Measurements from ENCODE around the gene PCDHGB5. TPM values are rescaled to one million over a fixed set of nuclear protein-coding genes. Genes with fewer than 3 reads are reported as not detected.

The PCDHGB5 gene
- total RNA-seq: 4.8 and 14.0 TPM in 2 replicates

GRCh38 chr5:141397756-141398551 lies at the start of gene PCDHGB5:
PCDHGB5 (plus strand) TSS chr5:141397947; CDS start chr5:141398128, 181 bp downstream.

GRCh38 chr5:141349917-141350619 lies 47.7 kb upstream of the PCDHGB5 start, which contains the start of gene PCDHGB1:
PCDHGB1 (plus strand) TSS chr5:141350099; CDS start chr5:141350261, 162 bp downstream.

GRCh38 chr5:141354900-141355469 lies 42.8 kb upstream of the PCDHGB5 start, which contains the start of gene PCDHGA4:
PCDHGA4 (plus strand) TSS chr5:141355021; CDS start chr5:141355108, 87 bp downstream.

GRCh38 chr5:141359790-141360426 lies 37.8 kb upstream of the PCDHGB5 start, which contains the start of gene PCDHGB2:
PCDHGB2 (plus strand) TSS chr5:141359994; CDS start chr5:141360136, 142 bp downstream.

GRCh38 chr5:141363952-141364660 lies 33.6 kb upstream of the PCDHGB5 start, which contains the start of gene PCDHGA5:
PCDHGA5 (plus strand) TSS chr5:141364162; CDS start chr5:141364331, 169 bp downstream.

GRCh38 chr5:141369994-141370848 lies 27.5 kb upstream of the PCDHGB5 start, which contains the start of gene PCDHGB3:
PCDHGB3 (plus strand) TSS chr5:141370242; CDS start chr5:141370395, 153 bp downstream.

GRCh38 chr5:141373673-141374317 lies 24.0 kb upstream of the PCDHGB5 start, which contains the start of gene PCDHGA6:
PCDHGA6 (plus strand) TSS chr5:141373891; CDS start chr5:141374084, 193 bp downstream.

GRCh38 chr5:141382469-141383294 lies 15.1 kb upstream of the PCDHGB5 start, which contains the start of gene PCDHGA7:
PCDHGA7 (plus strand) TSS chr5:141382742; CDS start chr5:141382900, 158 bp downstream.

GRCh38 chr5:141387557-141388311 lies 10.0 kb upstream of the PCDHGB5 start, which contains the start of gene PCDHGB4:
PCDHGB4 (plus strand) TSS chr5:141387698; CDS start chr5:141387885, 187 bp downstream.

GRCh38 chr5:141392429-141393198 lies 5.1 kb upstream of the PCDHGB5 start, which contains the start of gene PCDHGA8:
PCDHGA8 (plus strand) TSS chr5:141392633; CDS start chr5:141392814, 181 bp downstream.

GRCh38 chr5:141402553-141403243 lies 5.0 kb downstream of the PCDHGB5 start, which contains the start of gene PCDHGA9:
PCDHGA9 (plus strand) TSS chr5:141402778; CDS start chr5:141402953, 175 bp downstream.

GRCh38 chr5:141407790-141408505 lies 10.2 kb downstream of the PCDHGB5 start, which contains the start of gene PCDHGB6:
PCDHGB6 (plus strand) TSS chr5:141408021; CDS start chr5:141408203, 182 bp downstream.

GRCh38 chr5:141412854-141413539 lies 15.2 kb downstream of the PCDHGB5 start, which contains the start of gene PCDHGA10:
PCDHGA10 (plus strand) TSS chr5:141412987; CDS start chr5:141413176, 189 bp downstream.

GRCh38 chr5:141417494-141418172 lies 19.9 kb downstream of the PCDHGB5 start, which contains the start of gene PCDHGB7:
PCDHGB7 (plus strand) TSS chr5:141417677; CDS start chr5:141417860, 183 bp downstream.

